HG02973 (cell line): Measurements from ENCODE around the gene ERC2.

ENCODE experiments used
- ATAC-seq: cut with Tn5 transposase; IDR thresholded peaks from one replicate; pipeline ENCODE4 v1.9.1; 2021; ENCODE audit warnings: moderate library complexity; ENCODE audit not compliant: unreplicated experiment

ERC2 gene

GRCh38 chr3:56260262-56260661 is 208.0 kb downstream of the ERC2 start:
- no peak for ATAC-seq

- no peak for ATAC-seq
These were observed 210.4 kb downstream of the ERC2 start for GRCh38 chr3:56257826-56258225.

DNA sequence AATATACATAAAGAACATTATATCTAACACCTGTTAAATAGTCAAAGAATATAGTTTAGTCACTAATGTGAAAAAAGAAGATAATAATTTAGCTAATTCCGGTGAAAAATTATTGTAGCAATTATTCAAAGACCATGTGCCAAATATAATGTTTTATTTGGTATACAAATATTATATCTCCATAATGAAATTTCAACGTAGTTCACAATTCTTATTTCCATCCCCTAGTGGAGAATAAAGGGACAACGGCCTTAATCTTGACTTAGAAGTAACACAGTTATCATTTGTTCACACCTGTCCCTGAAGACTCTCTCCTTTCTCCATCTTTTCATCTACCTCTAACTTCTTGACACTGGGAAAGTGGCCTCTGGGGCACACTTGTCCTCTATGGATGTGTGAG is 213.4 kb downstream of the ERC2 start:
- no peak for ATAC-seq

GRCh38 chr3:56253941-56254665 is 214.2 kb downstream of the ERC2 start:
- no peak for ATAC-seq

DNA sequence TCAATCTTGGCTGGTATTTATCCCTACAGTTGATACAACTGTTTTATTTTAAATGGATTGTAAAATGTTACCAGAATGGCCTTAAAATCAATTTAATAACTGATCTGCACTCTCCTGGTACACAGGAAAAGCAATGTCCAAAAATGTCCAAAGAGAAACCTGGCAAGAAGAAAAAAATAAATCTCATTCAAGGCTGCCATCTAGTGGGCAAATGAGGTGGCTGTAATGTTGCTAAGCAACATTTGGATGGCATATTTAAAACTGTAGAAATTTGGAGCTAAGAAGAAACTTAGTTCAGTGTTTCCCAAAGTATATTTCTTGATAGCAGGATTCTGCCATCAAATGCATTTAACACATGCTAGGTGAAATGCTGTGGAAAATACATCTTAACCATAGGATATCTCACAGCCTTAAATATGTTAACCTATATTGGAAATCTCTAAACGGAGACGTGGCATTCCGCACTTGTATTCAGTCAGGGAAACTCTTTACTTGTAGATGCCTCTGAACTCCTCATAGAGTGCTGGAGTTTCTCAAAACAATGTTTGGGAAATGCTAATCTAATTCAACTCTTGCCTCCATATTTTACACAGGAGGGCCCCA is 216.8 kb downstream of the ERC2 start:
- no peak for ATAC-seq

DNA sequence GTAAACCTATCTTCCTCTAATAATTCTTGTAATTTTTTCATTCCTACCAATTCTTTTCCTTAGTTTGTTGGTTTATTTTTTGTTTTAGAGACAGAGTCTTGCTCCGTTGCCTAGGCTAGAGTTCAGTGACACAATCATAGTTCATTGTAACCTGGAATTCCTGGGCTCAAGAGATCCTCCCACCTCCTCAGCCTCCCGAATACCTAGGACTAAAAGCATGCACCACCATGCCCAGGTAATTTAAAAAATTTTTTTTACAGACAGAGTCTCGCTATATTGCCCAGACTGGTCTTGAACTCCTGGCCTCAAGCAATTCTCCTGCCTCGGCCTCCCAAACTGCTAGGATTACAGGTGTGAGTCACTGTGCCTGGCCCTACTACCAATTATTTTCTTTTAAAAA is 220.2 kb downstream of the ERC2 start:
- no peak for ATAC-seq

DNA sequence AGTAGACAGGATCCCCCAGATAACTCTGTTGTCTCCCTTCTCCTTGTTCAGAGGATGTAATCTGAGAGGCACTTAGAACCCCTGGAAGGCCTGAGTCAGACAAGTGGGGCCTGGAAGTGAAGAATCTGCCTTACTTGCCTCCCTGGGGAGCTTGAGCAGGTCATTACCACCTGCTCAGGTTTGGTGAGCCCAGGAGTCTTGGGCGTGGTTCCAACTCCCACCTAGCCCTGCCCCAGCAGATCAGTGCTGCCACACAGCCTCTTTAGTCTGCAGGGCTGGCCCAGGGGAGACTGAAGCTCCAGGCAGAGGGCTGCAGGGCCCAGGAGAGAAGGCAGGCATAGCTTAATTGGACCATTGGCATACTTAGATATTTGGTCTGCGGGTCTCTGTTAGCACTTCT is 230.0 kb downstream of the ERC2 start:
- no peak for ATAC-seq

DNA sequence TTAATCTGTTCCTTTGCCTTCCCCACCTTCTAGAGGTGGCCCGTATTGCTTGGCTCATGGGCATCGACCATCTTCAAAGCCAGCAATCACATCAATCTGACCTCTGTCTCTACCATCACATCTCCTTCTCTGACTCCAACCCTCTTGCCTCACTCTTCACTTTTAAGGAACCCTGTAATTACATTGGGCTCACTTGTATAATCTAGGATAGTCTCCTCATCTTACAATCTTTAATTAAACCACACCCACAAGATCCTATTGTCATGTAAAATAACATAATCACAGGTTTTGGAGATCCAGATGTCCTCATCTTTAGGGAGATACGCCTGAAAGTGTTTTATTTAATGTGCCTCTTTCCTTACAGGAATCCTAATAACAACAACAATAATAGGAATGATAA is 234.5 kb downstream of the ERC2 start:
- ATAC-seq: no peak

- ATAC-seq: no peak
These were observed 239.0 kb downstream of the ERC2 start for GRCh38 chr3:56229311-56229710.

DNA sequence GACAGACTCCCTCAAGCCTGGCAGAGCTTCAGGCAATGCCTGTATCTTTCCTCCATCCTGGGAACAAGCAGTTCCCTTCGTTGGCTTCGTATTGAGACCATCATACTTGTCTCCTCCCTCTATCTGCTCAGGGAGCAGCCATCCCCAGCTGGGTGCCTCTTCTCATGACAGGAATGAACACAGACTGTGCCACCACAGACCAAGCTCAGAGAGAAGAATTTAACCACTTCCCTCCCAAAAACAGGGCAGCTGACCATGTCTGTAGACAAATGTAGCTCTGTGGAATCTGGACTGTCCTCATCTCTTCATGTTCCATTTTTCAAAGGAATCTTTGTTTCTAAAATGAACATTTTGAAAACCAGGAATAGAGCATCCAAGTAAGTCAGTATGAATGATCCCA is 245.4 kb downstream of the ERC2 start:
- ATAC-seq: no peak

- ATAC-seq: no peak
These were observed 248.1 kb downstream of the ERC2 start for GRCh38 chr3:56219894-56220805.

GRCh38 chr3:56209982-56210751 is 258.1 kb downstream of the ERC2 start:
- ATAC-seq: no peak

- no peak for ATAC-seq
These were observed 260.3 kb downstream of the ERC2 start for GRCh38 chr3:56207922-56208321.

DNA sequence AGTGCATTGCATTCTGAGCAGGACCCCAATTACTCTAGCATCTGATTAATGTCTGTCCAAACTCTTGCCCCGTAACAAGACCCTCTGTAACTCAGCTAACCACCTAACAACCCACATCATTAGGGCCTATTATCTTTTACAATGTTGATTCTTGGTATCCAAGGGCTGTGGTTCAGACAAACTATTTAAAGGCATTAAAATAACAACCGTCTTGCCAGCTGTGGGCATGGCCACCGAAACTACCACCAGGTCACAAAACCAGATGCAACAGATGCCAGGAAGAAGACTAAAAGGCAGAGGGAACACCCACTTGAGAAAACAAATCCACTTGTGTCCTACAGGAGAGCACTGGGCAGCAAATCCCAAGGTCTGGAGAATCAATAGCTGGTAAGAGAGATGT is 262.9 kb downstream of the ERC2 start:
- no peak for ATAC-seq

GRCh38 chr3:56202997-56203396 is 265.3 kb downstream of the ERC2 start:
- no peak for ATAC-seq

- no peak for ATAC-seq
These were observed 266.9 kb downstream of the ERC2 start for GRCh38 chr3:56201407-56201806.

GRCh38 chr3:56200251-56200650 is 268.0 kb downstream of the ERC2 start:
- no peak for ATAC-seq

DNA sequence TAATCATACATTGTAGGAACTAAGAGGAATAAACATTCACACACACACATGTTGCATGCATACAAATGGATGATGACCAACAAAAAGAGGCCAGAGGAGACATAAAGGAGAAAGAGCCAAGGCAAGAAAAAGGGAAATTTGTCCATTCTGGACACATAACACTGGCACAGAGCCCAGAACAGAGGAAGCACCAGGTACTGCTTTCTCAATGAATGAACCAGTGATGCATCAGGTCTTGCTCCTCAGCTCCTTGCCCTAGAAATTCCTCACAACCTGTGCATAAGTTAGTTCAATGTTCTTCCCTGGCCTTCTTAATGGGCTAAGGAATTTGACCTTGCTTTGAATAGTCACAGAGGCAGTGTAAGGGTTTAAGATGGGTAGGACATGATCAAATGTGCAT is 270.3 kb downstream of the ERC2 start:
- ATAC-seq: no peak

DNA sequence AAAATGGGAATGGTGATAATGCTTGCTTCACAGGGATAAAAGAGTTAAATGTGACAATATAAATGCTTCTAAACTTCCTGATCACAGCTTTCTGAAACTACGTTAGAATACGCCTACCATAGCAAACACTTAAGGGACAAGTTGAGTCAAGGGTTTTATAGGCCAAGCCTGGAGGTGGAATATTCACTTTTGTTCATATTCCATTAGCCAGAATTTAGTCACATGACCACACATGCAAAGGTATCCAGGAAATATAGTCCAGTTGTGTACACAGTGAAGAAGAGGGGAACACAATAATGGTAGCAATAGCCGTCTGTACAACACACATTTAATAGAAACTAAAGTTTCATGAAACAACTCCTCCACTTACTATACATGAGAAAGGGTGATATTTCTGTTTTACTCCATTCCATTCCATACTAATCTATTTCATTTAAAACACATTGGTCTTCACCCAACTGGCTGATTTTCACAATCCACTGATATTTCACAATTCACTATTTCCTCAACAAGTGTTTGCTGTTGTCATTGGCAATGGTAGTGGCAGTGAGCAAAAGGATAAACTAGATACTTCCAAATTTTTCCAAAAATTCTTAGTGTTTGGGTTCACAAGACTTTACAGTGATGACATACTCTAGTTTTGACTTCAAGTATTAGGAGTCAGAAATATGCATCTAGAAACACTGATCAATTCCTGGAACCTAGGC is 270.9 kb downstream of the ERC2 start:
- ATAC-seq: no peak

- ATAC-seq: no peak
These were observed 271.6 kb downstream of the ERC2 start for GRCh38 chr3:56196700-56197099.

- ATAC-seq: no peak
These were observed 274.7 kb downstream of the ERC2 start for GRCh38 chr3:56193519-56193918.
